Measurements from ENCODE around the gene DDX6.

The DDX6 gene

GRCh38 chr11:118807800-118808778 is 17.1 kb upstream of the DDX6 start:
- no peak for TF ChIP-seq CTCF (IDR thresholded peaks at IDR 0.05; ENCODE audit: low read depth, low read length)
- Histone ChIP-seq H3K9me3 (no peaks in the 10 kb centered on the region), H3K36me3 (no peaks in the 10 kb centered on the region), H3K27me3 (no peaks in the 10 kb centered on the region; the same call in 1 of the 2 replicates), H3K4me3 (ENCODE audit: low read depth, low read length) (no peak overlapping the region), H3K4me1 (no peaks in the 10 kb centered on the region)
- no peak for DNase-seq

GRCh38 chr11:118806400-118806799 is 15.4 kb upstream of the DDX6 start:
- DNase-seq, result no peak
- no peaks in the 10 kb centered on the region; the same call in 1 of the 2 replicates for H3K27me3 ChIP-seq
- no peak overlapping the region for H3K4me3 ChIP-seq (ENCODE audit: low read depth, low read length)

GRCh38 chr11:118804094-118804493 is 13.1 kb upstream of the DDX6 start:
- no peaks in the 10 kb centered on the region; the same call in 1 of the 2 replicates for H3K27me3 ChIP-seq
- TF ChIP-seq CTCF (IDR thresholded peaks at IDR 0.05; ENCODE audit: low read depth, low read length), result no peak
- H3K9me3 ChIP-seq, result no peaks in the 10 kb centered on the region
- no peaks in the 10 kb centered on the region for H3K36me3 ChIP-seq
- H3K4me3 ChIP-seq (ENCODE audit: low read depth, low read length), result no peak overlapping the region
- DNase-seq, result no peak
- no peaks in the 10 kb centered on the region for H3K4me1 ChIP-seq

More at GRCh38 chr11:118806400-118806799, 15.4 kb upstream of the DDX6 start:
- H3K36me3 ChIP-seq, result no peaks in the 10 kb centered on the region
- no peaks in the 10 kb centered on the region for H3K9me3 ChIP-seq
- no peaks in the 10 kb centered on the region for H3K4me1 ChIP-seq
- TF ChIP-seq CTCF (IDR thresholded peaks at IDR 0.05; ENCODE audit: low read depth, low read length), result no peak

GRCh38 chr11:118799372-118799771 is 8.4 kb upstream of the DDX6 start:
- TF ChIP-seq CTCF (IDR thresholded peaks at IDR 0.05; ENCODE audit: low read depth, low read length), result no peak
- no peak overlapping the region for H3K4me3 ChIP-seq (ENCODE audit: low read depth, low read length)
- no peaks in the 10 kb centered on the region for H3K36me3 ChIP-seq
- no peaks in the 10 kb centered on the region for H3K9me3 ChIP-seq
- DNase-seq, result no peak
- H3K4me1 ChIP-seq, result no peaks in the 10 kb centered on the region
- H3K27me3 ChIP-seq, result no peaks in the 10 kb centered on the region

GRCh38 chr11:118797510-118797909 is 6.5 kb upstream of the DDX6 start:
- Histone ChIP-seq H3K9me3 (no peaks in the 10 kb centered on the region), H3K4me3 (ENCODE audit: low read depth, low read length) (no peak overlapping the region), H3K36me3 (no peaks in the 10 kb centered on the region), H3K4me1 (no peaks in the 10 kb centered on the region), H3K27me3 (no peaks in the 10 kb centered on the region)
- no peak for DNase-seq
- no peak for TF ChIP-seq CTCF (IDR thresholded peaks at IDR 0.05; ENCODE audit: low read depth, low read length)

- Histone ChIP-seq H3K27me3 (no peaks in the 10 kb centered on the region), H3K36me3 (peaks cover 4% of the 10 kb centered on the region; the same call in 1 of the 2 replicates), H3K4me3 (ENCODE audit: low read depth, low read length) (peak overlapping the region; percentile 91), H3K4me1 (no peaks in the 10 kb centered on the region), H3K9me3 (no peaks in the 10 kb centered on the region)
- peak; percentile 78 for DNase-seq
- no peak for TF ChIP-seq CTCF (IDR thresholded peaks at IDR 0.05; ENCODE audit: low read depth, low read length)
These were observed 1.7 kb upstream of the DDX6 start for GRCh38 chr11:118792570-118793124.
